Measurements from ENCODE around the gene PCED1A. TPM values are rescaled to one million over a fixed set of nuclear protein-coding genes. Genes with fewer than 3 reads are reported as not detected.

PCED1A gene
- total RNA-seq, 4 donors from 2014 or later = 25.4 to 99.0 (median 48.7) TPM

DNA sequence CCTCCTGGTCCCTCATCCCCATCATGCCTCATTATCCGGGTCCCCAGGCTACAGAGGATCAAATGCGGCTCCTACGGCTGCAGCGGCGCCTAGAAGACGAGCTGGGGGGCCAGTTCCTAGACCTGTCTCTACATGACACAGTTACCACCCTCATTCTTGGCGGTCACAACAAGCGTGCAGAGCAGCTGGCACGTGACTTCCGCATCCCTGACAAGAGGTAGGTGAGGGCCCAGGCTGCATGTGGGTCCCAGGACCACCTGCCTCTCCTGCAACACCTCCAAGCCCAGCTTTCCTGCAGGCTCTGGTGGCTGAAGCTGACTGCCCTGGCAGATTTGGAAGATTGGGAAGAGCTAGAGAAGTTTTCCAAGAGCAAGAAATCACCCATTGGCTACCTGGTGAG lies 24.6 kb upstream of the PCED1A start:
- Histone ChIP-seq H3K4me1 (no peaks in the 10 kb centered on the region), H3K27ac (no peak overlapping the region), H3K9me3 (no peaks in the 10 kb centered on the region), H3K36me3 (peaks cover 0 to 63% (median 0%) of the 10 kb centered on the region in 3 donors), H3K27me3 (no peaks in the 10 kb centered on the region), H3K4me3 (no peak overlapping the region)
- no peak for DNase-seq
- TF ChIP-seq POLR2A (IDR thresholded peaks at IDR 0.05) = no peak
- TF ChIP-seq, protein P1, sequence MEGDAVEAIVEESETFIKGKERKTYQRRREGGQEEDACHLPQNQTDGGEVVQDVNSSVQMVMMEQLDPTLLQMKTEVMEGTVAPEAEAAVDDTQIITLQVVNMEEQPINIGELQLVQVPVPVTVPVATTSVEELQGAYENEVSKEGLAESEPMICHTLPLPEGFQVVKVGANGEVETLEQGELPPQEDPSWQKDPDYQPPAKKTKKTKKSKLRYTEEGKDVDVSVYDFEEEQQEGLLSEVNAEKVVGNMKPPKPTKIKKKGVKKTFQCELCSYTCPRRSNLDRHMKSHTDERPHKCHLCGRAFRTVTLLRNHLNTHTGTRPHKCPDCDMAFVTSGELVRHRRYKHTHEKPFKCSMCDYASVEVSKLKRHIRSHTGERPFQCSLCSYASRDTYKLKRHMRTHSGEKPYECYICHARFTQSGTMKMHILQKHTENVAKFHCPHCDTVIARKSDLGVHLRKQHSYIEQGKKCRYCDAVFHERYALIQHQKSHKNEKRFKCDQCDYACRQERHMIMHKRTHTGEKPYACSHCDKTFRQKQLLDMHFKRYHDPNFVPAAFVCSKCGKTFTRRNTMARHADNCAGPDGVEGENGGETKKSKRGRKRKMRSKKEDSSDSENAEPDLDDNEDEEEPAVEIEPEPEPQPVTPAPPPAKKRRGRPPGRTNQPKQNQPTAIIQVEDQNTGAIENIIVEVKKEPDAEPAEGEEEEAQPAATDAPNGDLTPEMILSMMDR (IDR thresholded peaks at IDR 0.05) = no peak

DNA sequence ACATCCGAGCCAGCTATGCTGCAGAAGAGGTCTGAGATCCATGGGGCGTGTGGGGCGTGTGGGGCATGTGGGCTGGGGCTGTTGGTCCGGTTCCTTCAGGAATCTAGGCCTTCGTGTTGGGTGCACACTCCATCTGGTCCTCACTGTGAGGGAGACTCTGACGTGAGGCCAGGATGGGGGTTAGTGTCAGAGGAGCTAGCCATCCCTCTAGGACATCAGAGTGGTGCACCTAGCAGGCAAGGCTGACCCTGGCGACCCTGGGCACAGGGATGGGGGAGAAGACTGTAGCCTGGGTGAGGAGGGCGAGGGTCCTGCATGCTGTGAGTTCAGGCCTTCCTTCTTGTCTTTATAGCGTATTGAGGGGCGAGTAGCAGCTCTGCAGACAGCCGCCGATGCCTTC lies 24.2 kb upstream of the PCED1A start:
- no peaks in the 10 kb centered on the region for H3K9me3 ChIP-seq
- TF ChIP-seq, protein P1 (IDR thresholded peaks at IDR 0.05) = no peak
- TF ChIP-seq POLR2A (IDR thresholded peaks at IDR 0.05) = no peak
- no peak for DNase-seq
- no peaks in the 10 kb centered on the region for H3K27me3 ChIP-seq
- H3K4me3 ChIP-seq = no peak overlapping the region
- no peak overlapping the region for H3K27ac ChIP-seq
- no peaks in the 10 kb centered on the region for H3K4me1 ChIP-seq
- peaks cover 0 to 63% (median 0%) of the 10 kb centered on the region in 3 donors for H3K36me3 ChIP-seq

GRCh38 chr20:2859330-2860121 lies 19.1 kb upstream of the PCED1A start:
- TF ChIP-seq, protein P1 (IDR thresholded peaks at IDR 0.05) = no peak
- peaks cover 0 to 42% (median 0%) of the 10 kb centered on the region in 3 donors for H3K36me3 ChIP-seq
- no peak overlapping the region for H3K4me3 ChIP-seq
- H3K27ac ChIP-seq = no peak overlapping the region
- no peaks in the 10 kb centered on the region for H3K27me3 ChIP-seq
- DNase-seq = no peak
- no peaks in the 10 kb centered on the region for H3K4me1 ChIP-seq
- H3K9me3 ChIP-seq = no peaks in the 10 kb centered on the region

DNA sequence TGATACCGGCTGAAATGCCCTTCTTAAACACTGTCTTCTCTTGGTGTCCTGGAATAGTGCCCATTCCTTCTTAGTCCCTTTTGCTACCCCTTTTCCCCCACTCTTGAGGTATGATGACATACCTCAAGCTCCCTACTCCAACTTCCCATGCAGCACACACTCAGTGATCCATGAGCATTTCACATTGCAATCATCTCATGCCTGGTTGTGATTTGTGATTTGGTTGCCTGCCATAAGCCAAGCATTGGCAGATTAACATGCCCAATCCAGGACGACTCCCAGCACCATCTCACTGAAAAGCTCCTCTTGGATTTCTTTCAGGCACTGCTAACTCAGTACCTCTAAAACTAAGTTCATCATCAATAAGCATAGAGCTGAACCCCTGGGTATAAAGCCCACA lies 18.1 kb upstream of the PCED1A start:
- no peak for DNase-seq
- no peak overlapping the region for H3K27ac ChIP-seq

GRCh38 chr20:2851086-2851485 lies 10.6 kb upstream of the PCED1A start:
- TF ChIP-seq, protein P1 (IDR thresholded peaks at IDR 0.05) = no peak
- no peak for TF ChIP-seq POLR2A (IDR thresholded peaks at IDR 0.05)
- no peaks in the 10 kb centered on the region for H3K4me1 ChIP-seq
- H3K9me3 ChIP-seq = no peaks in the 10 kb centered on the region
- H3K27me3 ChIP-seq = no peaks in the 10 kb centered on the region
- no peak for DNase-seq
- H3K27ac ChIP-seq = no peak overlapping the region
- H3K36me3 ChIP-seq = no peaks in the 10 kb centered on the region
- H3K4me3 ChIP-seq = no peak overlapping the region

More for the DNA sequence above, 18.1 kb upstream of the PCED1A start:
- no peak for TF ChIP-seq POLR2A (IDR thresholded peaks at IDR 0.05)
- TF ChIP-seq, protein P1 (IDR thresholded peaks at IDR 0.05) = no peak
- no peak overlapping the region for H3K4me3 ChIP-seq
- H3K4me1 ChIP-seq = no peaks in the 10 kb centered on the region
- H3K27me3 ChIP-seq = no peaks in the 10 kb centered on the region
- no peaks in the 10 kb centered on the region for H3K9me3 ChIP-seq
- peaks cover 0 to 32% (median 0%) of the 10 kb centered on the region in 3 donors for H3K36me3 ChIP-seq
